Globus pallidus (tissue), 1 donor: ENCODE measurements around the gene MACROD2.

Source experiments
- DNase-seq: peaks from one replicate; pipeline ENCODE4 v3.0.0-alpha.2; 2015; ENCODE audit warnings: low spot score

Gene MACROD2

DNA sequence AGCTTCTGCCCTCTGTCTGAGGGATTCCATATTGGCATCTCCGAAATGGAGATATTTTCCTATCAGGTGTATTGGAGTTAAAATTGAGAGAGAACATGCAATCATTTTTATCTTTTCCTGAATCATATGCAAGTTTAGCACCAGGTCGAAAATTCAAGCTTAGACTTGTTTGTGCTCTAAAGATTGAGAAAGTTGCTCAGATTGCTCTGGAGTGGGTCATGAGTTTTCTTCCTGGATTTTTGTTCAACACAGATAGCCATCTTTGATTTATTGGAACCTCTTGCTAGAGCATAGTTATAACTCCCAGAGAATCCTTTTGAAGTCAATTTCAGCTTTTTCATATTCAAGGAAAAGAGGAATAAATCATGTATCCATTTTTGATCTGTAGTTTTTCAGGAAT is 715.6 kb downstream of the MACROD2 start:
- no peak for DNase-seq

DNA sequence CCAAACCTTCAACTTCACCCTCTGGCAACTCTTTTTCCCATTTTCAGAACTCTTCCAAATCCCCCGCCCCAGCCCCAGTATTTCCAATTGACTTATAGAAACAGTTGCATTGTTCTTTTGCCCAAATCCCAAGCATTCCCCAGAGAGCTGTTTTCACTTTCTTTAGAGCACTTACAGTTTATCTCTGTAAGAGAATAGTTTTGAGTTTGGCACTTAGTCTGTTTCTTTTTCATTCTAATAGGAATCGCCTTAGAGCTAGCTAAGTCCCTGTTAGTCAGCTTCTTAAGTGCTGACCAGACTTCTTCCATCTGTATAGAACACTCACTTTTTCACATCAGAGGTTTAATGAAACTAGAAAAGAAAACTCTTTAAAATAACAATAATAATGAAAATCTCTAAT is 716.3 kb downstream of the MACROD2 start:
- no peak for DNase-seq

DNA sequence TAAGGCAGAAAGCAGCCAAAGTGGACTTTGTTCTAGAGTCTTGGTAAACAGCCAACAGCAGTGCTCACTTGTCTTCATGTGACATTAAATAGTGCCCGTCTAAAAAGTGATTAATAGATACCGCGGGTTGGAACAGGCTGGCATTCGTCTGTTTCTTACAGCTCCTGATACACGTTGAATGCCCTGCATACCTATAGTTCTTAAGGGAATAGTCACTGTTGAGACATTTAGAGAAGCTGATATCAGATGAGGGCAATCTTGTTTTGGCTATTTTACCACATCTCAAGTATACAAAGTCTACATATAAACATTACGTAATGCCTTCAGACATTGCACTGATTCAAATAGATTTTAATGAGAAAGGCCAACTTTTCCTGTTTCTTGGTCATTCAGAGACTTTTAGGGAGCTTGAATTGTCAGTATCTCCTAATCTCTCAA is 717.0 kb downstream of the MACROD2 start:
- DNase-seq = no peak

DNA sequence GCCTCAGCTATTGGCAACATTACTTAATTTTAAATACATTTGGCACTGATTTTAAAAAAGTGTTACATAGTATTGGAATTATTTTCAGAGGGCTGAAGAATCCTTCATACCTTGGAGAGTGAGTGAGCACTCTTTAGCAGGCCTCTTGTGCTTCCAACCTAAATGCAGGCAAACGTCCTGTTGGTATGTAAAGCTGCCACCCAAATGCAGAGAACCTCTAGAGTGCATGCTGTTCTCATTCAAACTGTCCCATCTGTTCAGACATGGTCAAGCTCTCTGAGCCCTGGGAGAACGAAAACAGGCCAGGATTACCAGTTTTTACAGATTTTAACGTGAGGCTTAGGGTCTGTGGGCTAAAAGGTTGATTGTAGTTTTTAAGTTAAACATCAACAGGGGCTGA is 720.1 kb downstream of the MACROD2 start:
- DNase-seq = no peak

DNA sequence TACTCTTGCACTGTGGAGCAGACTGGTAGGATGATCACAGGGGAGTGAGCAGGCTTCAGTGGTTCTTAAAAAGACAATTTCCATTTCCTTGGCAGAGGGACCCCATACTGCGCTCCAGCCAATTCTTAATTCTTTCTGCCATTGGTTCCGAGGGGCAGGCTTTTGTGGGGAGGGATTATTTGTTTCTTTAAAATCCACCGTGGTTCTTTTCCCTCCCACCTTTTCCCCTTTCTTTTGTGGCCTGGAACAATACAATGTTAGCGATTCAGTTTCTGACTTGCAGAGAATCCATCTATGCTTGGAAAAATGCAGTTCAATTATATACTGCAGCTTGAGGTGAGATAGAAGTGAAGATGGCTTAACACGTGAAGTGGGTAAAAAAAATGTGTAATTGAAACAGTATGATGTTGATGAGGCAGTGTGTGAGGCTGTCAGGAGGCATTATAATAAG is 721.1 kb downstream of the MACROD2 start:
- DNase-seq = no peak

DNA sequence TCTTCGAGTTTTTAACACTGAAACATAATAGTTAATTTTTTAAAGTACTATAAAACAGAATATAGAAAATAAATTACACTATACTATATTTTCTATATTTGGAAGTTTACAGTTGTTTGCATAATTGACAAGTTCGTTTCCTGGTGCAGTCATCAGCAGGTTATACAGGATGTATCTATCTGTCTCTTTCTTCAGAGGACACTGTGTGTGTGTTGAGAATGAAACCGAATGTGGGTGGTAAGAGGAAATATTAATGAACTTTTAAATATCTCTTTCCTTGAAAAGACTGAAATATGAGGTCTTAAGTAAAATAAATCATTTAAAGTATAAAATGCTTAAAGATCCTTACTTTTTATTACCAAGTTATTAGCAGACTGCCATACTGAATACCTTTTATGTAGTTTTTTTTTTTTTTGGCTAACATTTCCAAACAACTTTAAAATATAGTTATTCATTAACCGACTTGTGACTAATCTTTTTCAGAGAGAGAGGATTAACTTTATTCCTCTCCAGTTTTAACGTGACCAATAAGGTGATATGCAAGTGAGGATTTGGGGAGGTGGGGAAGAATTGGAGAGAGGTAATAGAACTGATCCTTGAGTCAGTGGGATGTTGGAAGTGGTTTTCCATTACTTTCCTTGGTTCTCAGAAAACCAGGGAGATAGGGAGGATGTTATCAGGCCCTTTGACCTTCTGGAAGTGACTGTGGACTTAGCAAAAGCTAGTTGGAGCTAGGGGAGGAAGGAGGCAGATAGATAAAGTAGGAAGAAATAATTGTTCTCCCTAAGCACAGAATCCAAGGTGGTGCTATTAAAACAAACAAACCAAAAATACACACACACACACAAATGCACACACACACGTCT is 722.1 kb downstream of the MACROD2 start:
- DNase-seq = no peak

DNA sequence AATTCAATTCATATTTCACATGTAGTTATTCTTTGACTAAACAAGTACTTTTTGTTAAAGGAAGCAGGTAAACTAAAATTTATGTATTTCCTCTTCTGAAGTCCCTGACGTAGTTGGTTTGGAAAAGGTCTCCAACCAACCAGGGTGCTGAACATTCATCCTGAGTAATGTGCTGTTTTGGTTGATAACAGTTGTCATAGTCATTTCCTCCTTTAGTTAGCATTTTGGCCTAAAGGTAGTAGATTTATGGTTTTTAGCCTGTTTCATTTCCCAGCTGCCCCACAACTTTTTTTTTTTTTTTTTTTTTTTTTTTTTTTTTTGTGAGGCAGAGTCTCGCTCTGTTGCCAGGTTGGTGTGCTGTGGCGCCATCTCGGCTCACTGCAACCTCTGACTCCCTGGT is 724.9 kb downstream of the MACROD2 start:
- DNase-seq = no peak

DNA sequence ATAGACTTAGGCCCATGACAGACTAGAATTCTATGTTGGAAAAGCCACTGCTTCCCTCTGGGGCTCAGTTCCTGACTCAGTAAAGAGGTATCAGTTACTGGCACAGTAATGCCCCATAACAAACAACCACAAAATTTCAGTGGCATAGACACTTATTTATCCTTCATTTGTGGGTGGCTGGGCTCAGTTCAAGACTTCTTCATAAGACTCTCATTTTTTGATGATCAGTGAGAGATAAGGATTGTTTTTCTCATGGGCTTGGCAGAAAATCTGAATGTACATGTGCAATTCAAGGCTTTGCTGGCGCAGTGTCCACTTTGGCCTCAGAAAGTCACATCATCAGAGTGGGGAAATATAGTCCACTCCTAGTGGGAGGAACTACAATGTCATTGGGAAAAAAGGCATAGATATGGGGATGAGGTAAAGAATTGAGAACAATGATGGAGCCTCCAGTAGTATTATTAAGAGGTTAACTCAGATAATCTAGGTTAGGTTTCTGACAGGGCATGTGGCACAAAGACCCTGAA is 726.7 kb downstream of the MACROD2 start:
- DNase-seq = no peak

DNA sequence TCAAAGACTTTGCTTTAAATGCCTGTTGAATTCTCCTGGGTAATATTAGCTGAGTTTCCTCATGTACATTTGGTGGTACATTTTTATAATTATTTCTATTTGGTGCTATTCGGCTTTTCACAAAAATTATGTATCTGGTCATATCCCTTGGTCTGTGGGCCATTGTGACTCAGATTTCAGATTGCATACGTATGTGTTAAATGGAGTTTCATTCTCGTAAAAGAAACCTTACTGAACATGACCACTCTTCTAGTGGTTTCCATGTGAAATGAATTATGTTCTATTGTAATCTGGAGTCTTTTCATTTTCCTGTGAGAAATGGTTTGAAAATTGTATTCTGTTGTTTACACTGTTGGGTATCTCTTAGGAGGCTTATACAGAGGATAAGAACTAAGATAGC is 728.3 kb downstream of the MACROD2 start:
- DNase-seq = no peak

DNA sequence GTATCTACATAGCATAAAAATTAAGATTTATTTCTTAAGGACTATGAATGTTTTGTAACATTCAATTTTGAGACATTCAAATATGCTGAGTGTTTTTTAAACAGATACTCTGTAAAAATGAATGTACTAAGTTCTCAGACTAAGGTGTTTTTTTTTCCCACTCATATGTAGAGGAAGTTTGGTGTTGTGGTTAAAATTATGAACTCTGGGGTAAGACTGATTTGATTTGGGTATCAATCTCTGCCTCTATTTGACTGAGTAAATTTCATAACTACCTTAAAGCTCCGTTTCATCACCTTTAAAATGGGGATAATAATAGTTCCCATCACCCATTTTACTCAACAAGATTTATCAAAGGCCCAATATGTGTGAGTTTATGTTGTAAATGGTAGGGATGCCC is 728.7 kb downstream of the MACROD2 start:
- DNase-seq = no peak

DNA sequence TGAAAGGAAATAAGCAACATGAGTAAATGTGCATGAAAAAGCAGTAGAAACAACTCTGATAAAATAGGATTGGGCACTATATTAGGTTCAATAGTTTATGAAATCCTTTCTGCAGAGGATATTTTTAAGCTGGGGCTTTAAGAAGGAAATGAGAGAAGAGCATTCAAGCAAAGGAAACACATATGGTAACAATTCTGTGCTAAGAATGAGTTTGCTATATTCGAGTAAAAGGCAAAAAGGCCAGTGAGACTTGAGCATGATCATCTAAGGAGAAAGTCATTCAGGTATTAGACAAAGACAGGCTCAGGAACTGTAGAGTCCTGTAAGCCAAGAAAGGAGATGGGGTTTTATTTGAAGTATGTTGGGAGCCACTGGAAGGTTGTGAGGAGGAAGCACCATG is 729.2 kb downstream of the MACROD2 start:
- no peak for DNase-seq

DNA sequence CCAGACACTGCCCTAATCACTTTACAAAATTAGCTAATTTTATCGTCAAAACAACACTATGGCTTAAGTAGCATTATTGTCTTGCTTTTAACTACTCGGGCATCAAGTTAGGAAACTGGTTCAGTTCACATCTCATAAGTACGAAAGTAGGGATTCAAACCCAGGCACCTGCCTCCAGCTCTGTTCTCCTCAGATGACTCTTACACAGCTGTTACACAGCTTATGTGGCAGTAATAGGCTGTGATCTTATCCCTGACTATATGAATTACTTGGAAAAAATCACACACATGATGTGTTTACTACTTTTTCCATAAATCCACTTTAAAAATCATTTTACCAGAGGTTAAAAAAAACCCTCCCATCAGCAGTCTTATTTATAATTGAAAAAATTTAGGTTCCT is 731.3 kb downstream of the MACROD2 start:
- no peak for DNase-seq

DNA sequence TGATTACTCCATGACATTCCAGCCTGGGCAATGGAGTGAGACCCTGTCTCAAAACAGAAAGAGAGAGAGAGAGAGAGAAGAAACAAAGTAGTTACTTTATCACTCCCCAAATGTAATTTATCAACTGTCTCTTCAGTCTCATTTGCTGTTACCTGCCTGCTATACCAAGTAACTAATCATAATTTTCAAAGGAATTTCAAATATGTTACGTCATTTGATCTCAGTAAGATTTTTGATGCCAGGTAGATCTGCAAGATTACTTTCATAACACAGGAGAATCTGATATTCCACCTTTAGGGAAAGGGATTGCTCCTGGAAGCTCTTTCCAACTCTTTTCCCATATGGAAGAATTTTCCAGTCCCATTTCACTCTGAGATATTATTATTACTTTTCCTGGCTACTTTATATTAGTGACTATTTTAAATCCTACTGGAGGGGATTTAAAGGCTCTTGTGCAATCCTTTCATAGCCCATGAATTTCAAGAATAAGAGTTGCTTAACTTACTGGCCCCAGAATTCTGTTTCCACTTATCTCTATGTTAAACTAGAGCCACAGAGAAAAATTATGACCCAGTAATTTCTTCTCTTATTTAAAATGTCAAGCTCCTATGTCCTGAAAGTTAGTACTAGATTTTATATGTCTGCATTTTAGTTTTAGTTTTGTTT is 732.3 kb downstream of the MACROD2 start:
- no peak for DNase-seq

DNA sequence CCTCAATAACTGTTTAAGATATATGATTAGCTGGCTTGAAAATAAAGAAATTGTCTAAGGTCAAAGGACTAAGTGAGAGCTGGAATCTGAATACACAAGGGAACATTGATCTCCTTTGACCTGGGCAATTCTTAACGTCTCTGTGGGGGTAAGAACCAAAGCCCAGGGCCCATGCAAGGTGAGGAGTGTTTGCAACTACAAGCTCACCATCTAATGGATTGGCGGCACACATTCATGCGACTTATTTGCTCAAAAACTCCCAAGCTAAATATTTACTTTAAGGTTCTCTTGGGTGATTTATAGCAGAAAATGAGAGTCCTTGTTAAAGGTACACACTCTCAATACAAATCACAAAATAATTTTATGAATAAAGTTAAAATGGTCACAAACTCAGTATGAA is 734.1 kb downstream of the MACROD2 start:
- no peak for DNase-seq

DNA sequence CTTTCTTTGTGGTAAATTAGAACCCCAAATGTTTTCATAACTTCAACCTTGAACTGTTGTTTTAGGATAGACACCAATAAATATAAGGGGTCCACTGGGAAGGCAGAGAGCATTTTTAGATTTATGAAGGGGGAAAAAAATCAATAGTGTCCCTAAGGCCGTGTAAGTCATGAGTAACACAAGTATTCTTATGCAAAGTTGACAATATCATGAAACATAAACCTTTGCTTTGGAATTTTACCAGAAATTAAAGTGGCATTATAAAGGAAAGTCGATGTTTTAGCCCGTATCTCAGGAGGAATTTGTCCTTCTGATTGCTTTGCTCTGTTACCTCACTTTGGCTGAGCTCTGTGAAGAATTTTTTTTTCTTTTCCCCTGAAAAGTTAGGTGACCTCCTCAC is 737.0 kb downstream of the MACROD2 start:
- no peak for DNase-seq

DNA sequence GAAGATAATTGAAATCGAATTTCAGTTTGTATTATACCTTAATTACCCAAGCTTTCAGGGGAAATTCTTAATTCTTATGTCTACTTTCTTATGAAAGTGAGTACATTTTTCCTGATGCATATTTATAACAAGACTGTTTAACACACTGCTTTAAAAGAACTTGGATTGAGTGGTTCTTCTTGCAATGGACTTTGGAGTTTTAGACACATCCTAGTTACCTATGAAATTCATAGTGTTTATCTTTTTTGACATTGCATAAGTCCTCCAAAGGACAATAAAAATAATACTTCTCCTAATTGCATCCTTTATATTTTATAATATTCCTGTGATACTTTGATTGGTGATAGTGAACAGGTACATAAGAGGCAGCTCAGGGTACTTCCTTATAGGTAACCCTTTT is 737.7 kb downstream of the MACROD2 start:
- no peak for DNase-seq

DNA sequence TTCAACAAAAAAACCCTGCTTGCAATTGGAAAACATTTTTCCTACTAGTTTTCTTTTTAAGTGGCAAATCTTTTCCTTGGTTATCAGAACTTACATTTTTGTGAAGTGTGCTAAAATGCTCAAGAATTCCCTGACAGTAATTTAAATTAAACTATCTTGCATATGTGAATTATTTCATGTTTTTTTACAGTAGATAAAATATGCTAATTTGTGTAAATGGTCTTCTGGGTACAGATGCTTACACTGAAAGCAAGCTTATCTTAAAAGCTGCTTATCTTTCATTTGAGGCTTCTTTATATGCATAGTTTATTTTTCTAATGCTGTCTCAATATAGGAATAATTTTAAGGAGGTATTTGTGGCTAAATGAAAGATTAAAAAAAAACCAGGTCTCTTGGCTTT is 745.1 kb downstream of the MACROD2 start:
- DNase-seq = no peak

DNA sequence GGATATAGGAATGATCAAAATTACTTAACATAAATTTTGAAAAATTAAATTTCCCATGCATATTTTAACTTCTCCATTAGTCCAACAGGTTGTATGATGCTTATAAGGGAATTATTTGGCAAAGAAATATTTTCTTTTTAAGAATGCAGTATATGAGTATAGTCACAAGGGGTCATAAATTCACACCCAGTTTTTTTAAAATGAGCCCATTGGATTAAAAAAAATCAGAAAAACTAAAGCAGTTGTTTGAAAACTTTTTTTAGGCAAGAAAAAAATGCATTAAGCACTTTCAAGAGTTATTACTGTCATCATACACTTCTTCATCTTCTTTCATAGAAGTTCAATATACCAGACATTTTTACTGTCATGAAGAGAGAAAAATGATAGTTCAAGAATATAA is 746.3 kb downstream of the MACROD2 start:
- no peak for DNase-seq

DNA sequence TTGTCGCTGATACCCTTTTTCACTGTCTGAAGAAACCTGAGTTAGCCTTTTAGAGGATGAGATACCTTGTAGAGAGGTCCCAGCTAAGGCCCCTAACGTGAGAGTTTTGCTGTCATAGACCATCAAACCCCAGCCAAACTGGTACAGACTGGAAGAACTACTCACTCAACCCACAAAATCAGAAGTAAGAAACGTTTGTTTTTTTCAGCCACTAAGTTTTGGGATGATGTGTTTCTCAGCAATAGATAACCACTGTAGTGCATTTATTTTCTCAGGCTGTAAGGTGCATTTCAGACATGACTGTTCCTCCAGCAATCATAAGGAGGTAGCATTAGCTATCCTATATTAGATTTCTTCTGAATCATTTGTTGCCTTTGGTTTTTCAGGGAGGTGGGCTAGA is 749.4 kb downstream of the MACROD2 start:
- no peak for DNase-seq

DNA sequence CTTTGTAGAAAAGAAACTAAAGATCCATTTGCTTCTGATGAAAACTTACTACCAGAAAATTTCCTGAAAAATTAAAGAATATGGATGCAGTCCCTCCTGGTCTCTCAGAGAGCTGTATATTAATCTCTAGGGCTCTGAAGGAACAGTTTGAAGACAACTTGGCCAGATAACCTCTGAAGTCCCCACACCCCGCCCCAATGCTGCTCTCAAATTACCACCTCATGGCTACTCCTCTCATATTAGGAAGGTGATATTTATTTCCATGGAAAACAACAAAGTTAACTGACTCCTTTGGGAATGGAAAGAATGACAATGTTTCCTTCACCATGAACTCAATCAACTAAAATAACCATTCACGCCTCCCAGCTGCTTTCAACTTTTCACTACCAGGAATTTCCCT is 750.5 kb downstream of the MACROD2 start:
- no peak for DNase-seq

DNA sequence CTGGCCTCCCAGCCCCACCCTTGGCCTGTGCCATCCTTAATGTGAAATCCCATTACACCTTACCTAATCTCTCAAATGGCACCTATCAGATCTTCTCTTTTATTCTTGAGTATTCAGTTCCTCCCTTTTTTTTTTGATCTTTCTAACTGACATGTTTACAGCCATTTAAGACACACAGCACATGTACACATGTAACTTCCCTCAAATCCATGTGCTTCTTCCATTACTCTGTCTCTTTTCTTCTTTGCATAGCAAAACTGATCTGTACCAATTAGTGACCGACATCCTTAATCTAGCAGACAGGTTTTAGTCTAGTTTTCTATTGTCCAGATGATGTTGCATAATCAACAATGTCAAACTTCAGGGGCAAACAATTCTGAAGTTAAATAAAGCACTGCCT is 755.9 kb downstream of the MACROD2 start:
- no peak for DNase-seq

DNA sequence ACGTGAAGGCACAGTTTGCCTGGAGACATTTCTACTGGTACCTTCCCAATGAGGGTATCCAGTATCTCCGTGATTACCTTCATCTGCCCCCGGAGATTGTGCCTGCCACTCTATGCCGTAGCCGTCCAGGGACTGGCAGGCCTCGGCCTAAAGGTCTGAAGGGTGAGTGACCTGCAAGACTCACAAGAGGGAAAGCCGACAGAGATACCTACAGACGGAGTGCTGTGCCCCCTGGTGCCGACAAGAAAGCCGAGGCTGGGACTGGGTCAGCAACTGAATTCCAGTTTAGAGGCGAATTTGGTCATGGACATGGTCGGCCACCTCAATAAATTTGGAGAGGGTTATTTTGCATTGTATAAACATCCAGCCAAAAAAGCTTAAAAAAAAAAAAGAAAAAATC is 762.4 kb downstream of the MACROD2 start:
- no peak for DNase-seq

DNA sequence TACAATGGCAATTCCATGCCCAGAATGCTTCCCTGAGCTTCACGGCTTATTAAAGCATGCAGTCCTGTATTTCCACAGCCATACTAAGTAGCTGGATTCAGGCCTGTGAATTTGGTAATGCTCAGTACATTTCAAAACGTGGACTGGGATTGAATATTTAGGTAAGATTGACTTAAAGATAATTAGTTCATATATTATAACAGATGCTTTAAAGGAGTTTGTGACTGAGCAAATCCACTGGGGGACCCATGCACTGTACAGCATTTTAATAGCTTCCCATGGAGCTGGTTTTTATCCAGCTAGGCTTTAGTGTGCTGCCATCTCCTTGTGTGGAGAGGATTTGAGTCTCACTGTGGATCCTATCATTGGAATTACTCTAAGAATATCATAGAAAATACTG is 763.0 kb downstream of the MACROD2 start:
- DNase-seq = no peak
